CD4-positive, alpha-beta T cell treated with Interleukin-17A for 4 hours (primary cell): ENCODE data around the gene C19orf25.
"Not testable (repeated sequence)": the region's sequence is repeated elsewhere in the genome, so short reads cannot be mapped to it uniquely, and the experiment has no call there.

Experiments used
- DNase-seq: peaks from one replicate; pipeline ENCODE4 v3.0.0-alpha.2; 2020; ENCODE audit warnings: mixed read lengths

C19orf25 gene

GRCh38 chr19:1478934-1479707, at the start of gene C19orf25:
Gene C19orf25, minus strand, starts transcription at chr19:1479215. Its CDS starts 312 bp downstream, at chr19:1478903.
- DNase-seq: peak; percentile 95

- no peak for DNase-seq
These were observed 48.8 kb upstream of the C19orf25 start for GRCh38 chr19:1527650-1528309.

- DNase-seq: no peak
These were observed 48.1 kb upstream of the C19orf25 start for GRCh38 chr19:1526979-1527649.

GRCh38 chr19:1526066-1526778, 47.2 kb upstream of the C19orf25 start:
- DNase-seq: no peak

GRCh38 chr19:1525343-1525742, 46.3 kb upstream of the C19orf25 start:
- no peak for DNase-seq

- no peak for DNase-seq
These were observed 45.9 kb upstream of the C19orf25 start for GRCh38 chr19:1524972-1525325.

- DNase-seq: no peak
These were observed 45.4 kb upstream of the C19orf25 start for GRCh38 chr19:1524287-1524971.

- DNase-seq: no peak
These were observed 44.6 kb upstream of the C19orf25 start, which contains the start of gene PLK5 for GRCh38 chr19:1523412-1524286. Gene PLK5, plus strand, starts transcription at chr19:1524077. Its CDS starts 2,920 bp downstream, at chr19:1526997.

GRCh38 chr19:1522838-1523237, 43.8 kb upstream of the C19orf25 start:
- DNase-seq: no peak

- DNase-seq: no peak
These were observed 43.0 kb upstream of the C19orf25 start for GRCh38 chr19:1522061-1522460.

- no peak for DNase-seq
These were observed 42.6 kb upstream of the C19orf25 start for GRCh38 chr19:1521636-1522035.

- DNase-seq: no peak
These were observed 41.3 kb upstream of the C19orf25 start for GRCh38 chr19:1520203-1520780.

GRCh38 chr19:1519802-1520201, 40.8 kb upstream of the C19orf25 start:
- not testable (repeated sequence) for DNase-seq

- DNase-seq: no peak
These were observed 39.5 kb upstream of the C19orf25 start for GRCh38 chr19:1518471-1518870.

GRCh38 chr19:1516395-1516753, 37.4 kb upstream of the C19orf25 start:
- DNase-seq: no peak

- no peak for DNase-seq
These were observed 36.1 kb upstream of the C19orf25 start for GRCh38 chr19:1514986-1515721.

- DNase-seq: no peak
These were observed 35.3 kb upstream of the C19orf25 start for GRCh38 chr19:1514295-1514661.

GRCh38 chr19:1513499-1514294, 34.7 kb upstream of the C19orf25 start:
- peak; percentile 79 for DNase-seq

- DNase-seq: peak; percentile 80
These were observed 33.9 kb upstream of the C19orf25 start, which contains the start of gene ADAMTSL5 for GRCh38 chr19:1512671-1513498. Gene ADAMTSL5, minus strand, starts transcription at chr19:1513019. Its CDS starts 2,076 bp downstream, at chr19:1510943.
